Pancreas (tissue), 10 donors: ENCODE measurements around the gene GMDS. TPM values are rescaled to one million over a fixed set of nuclear protein-coding genes. Genes with fewer than 3 reads are reported as not detected.
"Not testable (repeated sequence)": the region's sequence is repeated elsewhere in the genome, so short reads cannot be mapped to it uniquely, and the experiment has no call there.

Experiments used
- ATAC-seq, 4 donors: fragments of 200-7000 bp; cut with Tn5 transposase; one replicate each; pipeline versions ENCODE4 v1.8.0 to v1.9.1; 2020; ENCODE audit warnings: mild to moderate bottlenecking in 4 of 4, moderate library complexity in 4 of 4
- DNase-seq, 6 donors: peaks; one replicate each; pipeline ENCODE4 v3.0.0-alpha.2; 2020
- FAIRE-seq: peaks from 2 replicates; lab custom pipeline; 2012; peaks lifted over from hg19 to GRCh38; lab: Jason Lieb, UNC
- H3K27ac ChIP-seq, 4 donors: fragments of 200-600 bp; sonication (generic); 1 replicate in 3 of 4; 2 replicates in 1 of 4; pipeline versions ENCODE4 v1.5.0 to v1.8.0; 2020
- H3K27me3 ChIP-seq, 4 donors: fragments of 200-600 bp; one replicate each; pipeline ENCODE4 v1.8.0; 2021
- H3K36me3 ChIP-seq, 3 donors: fragments of 200-600 bp; sonication (generic) in 1 of 3; one replicate each; pipeline versions ENCODE4 v1.5.0 to v1.8.0; 2020 to 2021
- H3K4me1 ChIP-seq, 3 donors: fragments of 200-600 bp; one replicate each; pipeline ENCODE4 v1.8.0; 2021
- H3K4me3 ChIP-seq, 4 donors: fragments of 200-600 bp; sonication (generic) in 2 of 4; one replicate each; pipeline versions ENCODE4 v1.5.0 to v1.8.0; 2020 to 2021
- H3K9me3 ChIP-seq, 4 donors: fragments of 200-600 bp; one replicate each; pipeline ENCODE4 v1.8.0; 2021
- CTCF ChIP-seq, 4 donors: fragments of 200-600 bp; sonication (generic) in 3 of 4; IDR thresholded peaks; one replicate each; pipeline versions ENCODE4 v1.5.0 to v1.8.0; 2021; ENCODE audit warnings: antibody characterized with exemption in 4 of 4
- WGBS, 2 donors: extraction: QIAGEN DNeasy Blood & Tissue Kit; methylation state at CpG; one replicate each; pipeline ENCODE4 v1.1.7; 2013; 5-methylcytosine and 5-hydroxymethylcytosine counted together
- intact Hi-C, 3 donors: fragments of 100-400 bp; cut with DNase I; formaldehyde crosslinking; loops; one replicate each; pipeline versions ENCODE4 v1.11.1 to v1.14.2; 2022
- polyA plus RNA-seq, 2 donors: library from polyadenylated mRNA; stranded (reverse); fragments of 200-250 nt; gene quantifications; one replicate each; pipeline ENCODE4 v1.2.3, GENCODE V29; 2013
- total RNA-seq, 6 donors: library from RNA; stranded (reverse); fragmentation: NEBNext Ultra II Directional in 4 of 6; extraction: Animal tissue kit (Norgen Biotek cat#: 25700) in 4 of 6; gene quantifications; one replicate each; pipeline versions ENCODE4 v1.2.1 to v1.2.4, GENCODE V29; 2021 to 2023
- donor health status: healthy with polysubstance abuse.
- donor health status: DM: no; HTN: no; CAD: no; lungs with moderate emphysema.
- donor health status: DM: no; HTN: no; CAD: no.
- donor health status: control.
- donor health status: control.
- donor health status: Bipolar disorder and iron deficiency.
- donor health status: DM: yes; HTN: yes; CAD: no.
- donor health status: DM: no; HTN: no; CAD: no.
- donor health status: DM: no; HTN: no; CAD: no.
- donor health status: DM: yes; HTN: yes; CAD: no.

GMDS gene
- total and polyA plus RNA-seq, 8 donors, result 7.6 to 40.8 (median 26.5) TPM

- Histone ChIP-seq H3K4me3 (no peak overlapping the region), H3K27ac (no peak overlapping the region), H3K9me3 (no peaks in the 10 kb centered on the region), H3K27me3 (no peaks in the 10 kb centered on the region), H3K36me3 (no peaks in the 10 kb centered on the region), H3K4me1 (peaks cover 0 to 5% (median 0%) of the 10 kb centered on the region in 3 donors)
- no peak for ATAC-seq
- intact Hi-C loops, result no loop called here
- DNase-seq, result no peak
- FAIRE-seq, result no peak
- WGBS, 2 donors, result 80% methylated on average over 8 of the region's 8 CpGs
- TF ChIP-seq CTCF (IDR thresholded peaks at IDR 0.05), result no peak
These were observed 487.2 kb downstream of the GMDS start for GRCh38 chr6:1758076-1758679.

GRCh38 chr6:1757131-1757530 lies 488.3 kb downstream of the GMDS start:
- FAIRE-seq (no peak), ATAC-seq (peak in 2 of 4 donors; percentile 64 to 84), DNase-seq (no peak)
- Histone ChIP-seq H3K9me3 (no peaks in the 10 kb centered on the region), H3K27ac (no peak overlapping the region), H3K4me3 (no peak overlapping the region), H3K4me1 (peaks cover 0 to 5% (median 0%) of the 10 kb centered on the region in 3 donors), H3K36me3 (no peaks in the 10 kb centered on the region), H3K27me3 (no peaks in the 10 kb centered on the region)
- WGBS, 2 donors, result 72 to 79% methylated on average over 8 of the region's 8 CpGs
- TF ChIP-seq CTCF (IDR thresholded peaks at IDR 0.05), result no peak
- intact Hi-C loops, result no loop called here

- intact Hi-C loops, result no loop called here
- Histone ChIP-seq H3K9me3 (no peaks in the 10 kb centered on the region), H3K36me3 (no peaks in the 10 kb centered on the region), H3K4me1 (peaks cover 0 to 4% (median 0%) of the 10 kb centered on the region in 3 donors), H3K27me3 (no peaks in the 10 kb centered on the region), H3K4me3 (no peak overlapping the region), H3K27ac (no peak overlapping the region)
- no peak for TF ChIP-seq CTCF (IDR thresholded peaks at IDR 0.05)
- DNase-seq (no peak), ATAC-seq (peak in 1 of 4 donors; percentile 29), FAIRE-seq (no peak)
- 83 to 88% methylated on average over 14 of the region's 14 CpGs for WGBS, 2 donors
These were observed 488.8 kb downstream of the GMDS start for GRCh38 chr6:1756472-1757129.

GRCh38 chr6:1751063-1751462 lies 494.3 kb downstream of the GMDS start:
- WGBS, 2 donors, result 92 to 96% methylated on average over 8 of the region's 8 CpGs
- H3K4me1 ChIP-seq, ATAC-seq, FAIRE-seq, H3K4me3 ChIP-seq, H3K27me3 ChIP-seq, H3K36me3 ChIP-seq, intact Hi-C loops, DNase-seq, H3K27ac ChIP-seq, H3K9me3 ChIP-seq: not testable (repeated sequence)

GRCh38 chr6:1749041-1749440 lies 496.4 kb downstream of the GMDS start:
- no peak for FAIRE-seq
- no peaks in the 10 kb centered on the region for H3K36me3 ChIP-seq
- 93 to 98% methylated on average over 6 of the region's 6 CpGs for WGBS, 2 donors
- no peaks in the 10 kb centered on the region for H3K4me1 ChIP-seq
- H3K4me3 ChIP-seq, result no peak overlapping the region
- no peak for DNase-seq
- intact Hi-C loops, result no loop called here
- no peak overlapping the region for H3K27ac ChIP-seq
- H3K9me3 ChIP-seq, result no peaks in the 10 kb centered on the region
- TF ChIP-seq CTCF (IDR thresholded peaks at IDR 0.05), result no peak
- ATAC-seq, result no peak
- H3K27me3 ChIP-seq, result no peaks in the 10 kb centered on the region
